ENCODE results near the gene SH2D2A.

The SH2D2A gene

DNA sequence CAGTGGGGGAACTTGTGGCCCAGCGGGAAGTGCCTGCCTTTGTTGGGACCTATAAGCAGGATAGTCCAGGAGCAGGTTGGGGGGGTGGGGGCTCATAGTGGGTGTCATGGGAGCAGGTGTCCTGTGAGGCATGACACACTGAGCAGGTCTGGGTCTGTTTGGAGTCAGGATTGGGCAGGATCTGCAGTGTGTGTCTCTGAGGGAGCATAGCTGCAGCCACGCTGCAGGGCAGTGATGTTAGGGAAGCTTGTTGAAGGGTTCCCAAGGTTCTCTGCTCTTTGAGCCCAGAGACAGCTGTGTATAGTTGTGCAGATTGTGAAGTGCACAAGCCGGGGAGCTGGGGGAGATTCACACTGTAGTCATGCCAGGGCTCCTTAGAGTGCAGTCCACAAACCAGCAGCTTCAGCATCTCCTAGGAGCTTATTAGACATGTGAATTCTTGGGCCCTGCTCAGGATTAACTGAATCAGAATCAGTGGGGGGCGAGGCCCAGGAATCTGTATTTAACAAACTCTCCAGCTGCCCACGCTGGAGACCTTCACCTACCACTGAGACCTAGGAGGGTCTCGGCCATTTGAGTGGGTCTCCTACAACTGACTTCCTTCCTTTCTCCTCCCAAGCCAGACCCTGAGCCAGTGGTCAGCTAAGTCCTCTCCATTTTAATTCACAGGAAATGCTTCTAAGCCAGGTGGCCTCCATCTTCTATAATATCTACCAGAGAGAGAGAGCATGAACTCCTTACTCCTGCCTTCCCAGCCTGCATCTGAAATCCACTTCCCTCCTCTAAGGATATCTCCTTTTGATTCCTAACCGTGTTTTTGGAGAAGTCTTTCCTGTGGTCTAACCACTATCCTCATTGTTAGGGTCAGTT, 31.2 kb upstream of the SH2D2A start:
- no peak for DNase-seq

DNA sequence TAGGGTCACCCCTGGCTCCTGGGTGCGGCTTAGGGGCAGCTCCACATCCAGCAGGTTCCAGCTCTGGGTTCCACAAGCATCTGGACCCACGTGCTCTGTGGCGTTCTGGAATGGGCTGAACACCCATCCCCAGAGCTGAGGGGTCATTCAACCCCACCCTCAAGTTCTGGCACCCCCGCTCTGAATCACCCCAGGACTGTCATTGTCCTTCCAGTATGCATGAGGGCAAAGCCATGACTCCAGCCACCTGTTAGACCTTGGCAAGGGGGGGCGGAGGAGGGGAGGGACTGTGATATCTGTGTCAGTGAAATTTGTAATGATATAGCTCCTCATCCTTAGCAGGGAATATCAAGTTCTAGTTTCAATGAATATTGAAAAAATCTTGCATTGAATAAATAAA, 30.0 kb upstream of the SH2D2A start:
- DNase-seq, result no peak

GRCh38 chr1:156845953-156846545, 29.4 kb upstream of the SH2D2A start:
- DNase-seq, result no peak

DNA sequence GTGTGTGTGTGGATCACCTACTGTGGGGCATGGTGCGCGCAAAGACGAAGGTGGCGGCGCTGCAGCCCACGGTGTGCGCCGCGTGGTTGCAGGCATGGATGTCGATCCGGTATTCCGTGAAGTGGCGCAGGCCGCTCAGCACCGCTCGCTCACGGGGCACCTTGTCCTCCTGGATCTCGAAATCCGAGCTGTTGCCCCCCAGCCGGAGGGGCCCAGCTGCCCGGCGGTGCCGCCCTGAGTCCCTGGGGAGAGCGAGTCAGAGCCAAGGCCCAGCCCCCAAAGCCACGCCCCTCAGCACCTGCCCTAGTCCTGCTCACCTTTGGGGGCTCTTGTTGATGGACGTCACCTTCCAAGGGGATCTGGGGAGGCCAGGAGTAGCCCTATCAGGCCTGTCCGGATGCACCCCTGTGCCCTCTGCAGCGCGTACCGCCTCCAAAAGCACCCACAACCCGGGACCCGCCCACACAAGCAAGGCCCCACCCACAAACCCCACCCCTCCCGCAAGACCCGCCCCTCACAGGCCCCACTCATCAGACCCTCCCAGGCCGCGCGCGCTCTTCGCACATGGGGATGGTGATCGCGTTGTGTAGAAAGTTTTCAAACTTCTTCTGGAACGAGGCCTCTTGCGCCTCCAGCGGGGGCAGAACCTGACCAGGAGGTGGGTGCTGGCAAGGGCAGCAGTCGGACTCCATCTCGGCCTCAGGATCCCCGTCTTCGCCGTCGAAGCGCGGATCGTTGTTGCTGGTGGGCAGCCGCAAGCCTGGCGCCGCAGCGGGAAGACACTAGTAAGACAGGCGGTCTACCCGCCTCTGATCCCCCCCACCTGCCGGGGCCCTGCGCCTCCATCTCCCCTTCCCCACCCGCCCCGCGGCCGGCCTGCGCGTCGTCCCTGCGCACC, 28.7 kb upstream of the SH2D2A start:
- no peak for DNase-seq

DNA sequence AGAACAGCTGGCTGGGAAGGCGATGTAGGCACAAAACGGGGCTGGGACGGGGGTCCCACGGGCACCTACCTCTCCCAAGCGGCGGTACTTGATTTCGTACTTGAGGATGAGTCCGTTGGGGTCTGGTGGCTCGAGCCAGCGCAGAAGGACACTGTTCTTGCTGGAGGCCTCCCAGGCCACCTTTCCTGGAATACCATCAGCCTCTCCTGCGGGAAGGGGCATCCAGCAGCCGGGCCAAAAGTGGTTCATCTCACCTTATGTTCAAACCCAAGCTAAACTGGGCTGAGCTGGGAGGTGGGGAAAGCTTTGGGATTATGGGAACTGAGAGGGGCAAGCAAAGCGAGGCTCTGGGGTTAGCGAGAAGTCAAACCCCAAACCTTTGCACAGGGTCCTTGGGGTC, 28.0 kb upstream of the SH2D2A start:
- no peak for DNase-seq

- DNase-seq, result no peak
Measured at GRCh38 chr1:156844102-156844501, 27.5 kb upstream of the SH2D2A start.

GRCh38 chr1:156842618-156843300, 26.1 kb upstream of the SH2D2A start:
- no peak for DNase-seq

GRCh38 chr1:156841295-156841855, 24.7 kb upstream of the SH2D2A start:
- no peak for DNase-seq

- no peak for DNase-seq
Measured at GRCh38 chr1:156840898-156841279, 24.2 kb upstream of the SH2D2A start.

DNA sequence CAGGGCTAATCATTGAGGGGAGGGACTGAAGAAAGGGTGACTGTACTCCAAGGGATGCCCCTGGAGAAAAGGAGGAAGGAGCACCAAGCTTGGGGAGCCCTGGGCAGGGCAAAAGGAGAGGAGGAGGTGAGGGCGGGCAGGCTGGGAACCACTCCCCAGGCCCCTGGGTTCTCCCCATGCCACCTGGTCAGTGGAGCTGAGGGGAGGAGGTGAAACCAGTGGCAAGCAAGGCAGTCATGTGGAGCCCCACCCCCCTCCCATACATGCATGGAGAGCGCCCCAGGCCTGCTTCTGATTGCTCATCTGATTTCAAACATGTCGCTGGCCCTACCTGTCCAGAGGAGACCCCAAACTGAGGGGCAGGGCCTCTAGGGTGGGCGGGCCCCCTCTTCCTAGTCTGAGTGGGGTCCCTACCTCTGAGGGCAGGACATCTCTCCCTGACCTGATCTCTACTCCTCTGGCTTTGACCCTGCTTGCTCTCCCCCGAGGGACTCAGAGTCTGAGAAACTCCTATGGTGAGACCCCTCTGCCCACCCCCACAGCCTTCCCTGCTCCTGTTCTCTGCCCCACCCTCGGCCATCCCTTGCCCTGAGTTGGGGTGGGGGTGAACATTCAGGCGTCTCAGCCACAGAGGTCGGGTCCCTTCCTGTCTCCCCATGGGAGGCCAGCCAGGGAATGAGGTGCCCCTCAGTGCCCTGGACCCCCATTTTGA, 23.7 kb upstream of the SH2D2A start:
- DNase-seq, result no peak

GRCh38 chr1:156839426-156840109, 22.9 kb upstream of the SH2D2A start:
- no peak for DNase-seq

GRCh38 chr1:156838972-156839371, 22.3 kb upstream of the SH2D2A start:
- DNase-seq, result no peak

DNA sequence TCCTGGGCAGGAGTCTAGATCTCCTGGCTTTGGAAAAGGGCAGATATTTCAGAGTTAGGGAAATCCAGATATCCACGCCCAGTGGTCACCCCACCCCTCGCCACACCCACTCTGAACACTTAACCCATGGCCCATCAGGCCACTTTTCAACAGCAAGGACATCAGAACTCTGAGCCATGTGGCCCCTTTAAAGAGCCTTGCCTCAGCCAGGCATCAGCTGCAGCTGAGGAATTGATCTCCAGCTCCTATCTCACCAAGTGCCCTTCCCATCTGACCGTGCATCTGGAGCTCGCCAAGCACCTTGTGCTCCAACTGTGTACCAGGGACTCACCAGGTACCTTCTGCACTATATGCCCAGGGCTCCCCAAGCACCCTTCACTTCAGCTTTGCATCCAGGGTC, 20.2 kb upstream of the SH2D2A start:
- DNase-seq, result no peak

- DNase-seq, result no peak
Measured at GRCh38 chr1:156836041-156836654, 19.5 kb upstream of the SH2D2A start.

GRCh38 chr1:156834322-156834721, 17.7 kb upstream of the SH2D2A start:
- DNase-seq, result no peak

DNA sequence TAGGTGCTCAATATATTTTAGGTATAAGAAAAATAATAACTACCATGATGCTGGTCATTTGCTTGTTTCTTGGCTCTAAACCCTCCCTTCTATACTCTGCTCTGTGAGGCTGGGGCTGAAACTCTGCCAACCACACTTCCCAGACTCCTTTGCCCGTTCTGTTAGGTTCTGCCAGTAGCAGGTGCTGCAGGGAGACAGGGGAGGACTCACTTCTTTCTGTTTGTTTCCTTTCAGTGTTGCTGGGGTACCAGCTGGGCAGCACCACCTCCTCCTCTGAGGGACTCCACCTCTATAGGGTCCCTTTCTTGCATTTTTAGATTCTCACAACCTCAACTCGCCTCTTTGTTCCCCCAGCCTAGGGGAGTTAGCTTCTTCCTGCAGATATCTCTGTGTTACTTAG, 17.0 kb upstream of the SH2D2A start:
- no peak for DNase-seq

DNA sequence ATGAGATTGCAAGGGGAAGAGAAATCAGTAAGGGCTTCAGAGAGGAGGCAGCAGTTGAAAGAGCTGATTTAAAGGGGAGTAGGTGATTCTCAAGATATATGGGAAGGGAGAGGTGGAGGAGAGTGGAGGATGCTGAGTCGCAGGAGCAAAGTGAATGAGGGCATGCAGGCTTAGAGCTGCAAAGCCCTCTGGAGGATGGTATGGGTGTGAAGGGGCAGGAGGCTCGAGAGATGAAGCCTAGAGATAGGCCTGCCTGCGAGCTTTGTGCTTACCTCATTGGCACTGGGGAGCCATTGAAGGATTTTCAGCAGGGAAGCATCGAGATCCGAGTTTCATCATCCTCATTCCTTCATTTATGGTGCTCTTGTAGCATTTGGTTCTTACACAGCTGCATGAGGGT, 15.8 kb upstream of the SH2D2A start:
- no peak for DNase-seq

DNA sequence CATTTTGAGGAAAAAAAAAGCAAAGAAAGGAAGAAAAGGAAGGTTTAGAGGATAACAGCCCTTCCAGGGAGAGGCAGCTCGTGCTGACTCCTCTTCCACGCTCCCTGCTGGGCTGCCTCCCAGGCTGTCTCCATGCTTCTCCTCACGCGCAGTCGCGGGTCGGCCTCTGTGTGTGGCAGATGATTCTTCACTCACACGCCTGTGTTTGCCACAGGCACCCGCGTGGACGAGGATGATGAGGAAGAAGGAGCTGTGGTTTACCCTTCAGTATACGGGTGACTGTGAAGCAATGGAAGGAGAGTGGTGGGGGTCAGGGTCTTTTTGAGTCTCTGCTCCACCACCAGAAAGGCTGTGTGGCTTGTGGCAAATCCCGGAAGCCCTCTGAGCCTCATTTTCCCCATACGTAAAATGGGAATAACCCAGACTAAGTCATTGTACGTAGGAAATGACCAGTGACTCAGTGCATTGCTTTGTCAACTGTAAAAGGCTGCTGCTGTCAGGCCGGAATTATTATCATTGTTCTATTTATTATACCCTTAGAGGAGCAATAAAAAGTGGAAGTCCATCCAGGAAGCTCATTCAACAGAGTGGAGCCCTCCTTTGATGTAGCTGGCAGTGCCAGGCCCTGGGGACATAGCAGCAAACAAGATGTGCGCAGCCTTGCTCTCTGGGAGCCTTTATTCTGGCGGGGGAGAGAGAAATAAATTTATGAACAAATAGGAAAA, 11.9 kb upstream of the SH2D2A start:
- no peak for DNase-seq

- DNase-seq, result no peak
Measured at GRCh38 chr1:156826630-156827029, 10.0 kb upstream of the SH2D2A start.

- no peak for DNase-seq
Measured at GRCh38 chr1:156823210-156823790, 6.7 kb upstream of the SH2D2A start.
